ENCODE results near the gene SCN5A.

SCN5A gene

GRCh38 chr3:38544926-38545325 lies 104.6 kb downstream of the SCN5A start:
- no peak overlapping the region for H3K4me3 ChIP-seq (ENCODE audit: low read depth, low read length)
- no peak for DNase-seq (ENCODE audit: low read depth)
- TF ChIP-seq MYC (IDR thresholded peaks at IDR 0.05; ENCODE audit: low read depth, low read length): no peak

GRCh38 chr3:38543586-38543985 lies 105.9 kb downstream of the SCN5A start:
- no peak for DNase-seq (ENCODE audit: low read depth)

DNA sequence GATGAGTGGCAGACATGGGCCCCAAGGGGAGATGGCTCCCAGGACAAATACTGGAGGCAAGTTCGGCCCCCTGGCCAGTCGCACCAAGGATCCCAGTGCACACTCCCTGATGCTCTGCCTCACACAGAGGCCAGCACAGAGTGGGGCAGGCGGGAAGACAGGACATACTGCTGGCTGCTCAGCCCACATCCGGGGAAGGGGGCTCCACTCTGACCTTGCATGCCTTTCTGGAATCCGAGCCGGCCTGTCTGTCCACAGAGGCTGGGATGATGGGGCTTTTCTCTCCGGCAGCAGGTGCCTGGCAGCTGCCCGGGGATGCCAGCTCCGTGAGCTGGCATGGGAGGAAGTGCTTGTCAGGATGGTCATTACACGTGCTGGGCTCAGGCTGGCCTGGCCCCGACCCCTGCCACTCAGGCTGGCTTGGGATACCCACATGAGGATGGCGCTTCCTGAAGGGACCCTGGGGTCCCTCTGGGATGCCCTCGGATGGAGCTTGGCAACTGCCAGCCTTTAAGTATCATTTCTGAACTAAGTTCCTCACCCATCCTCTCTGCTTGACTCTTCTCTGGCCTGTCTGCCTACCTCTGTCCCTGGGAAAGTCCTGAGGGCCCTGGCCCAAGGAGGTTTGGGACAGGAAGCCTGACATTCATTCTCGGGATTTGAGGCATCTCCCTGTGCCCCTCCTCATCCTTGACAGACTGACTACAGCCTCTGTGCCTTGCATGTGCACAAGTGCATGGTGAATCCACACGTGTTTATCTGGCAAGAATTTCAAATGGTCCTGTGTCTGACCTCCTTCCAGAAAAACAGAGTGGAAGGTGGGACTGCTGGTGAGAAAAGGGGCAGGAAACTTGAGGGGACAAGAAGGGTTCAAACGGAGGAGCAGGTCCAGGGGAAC lies 106.8 kb downstream of the SCN5A start:
- no peak for TF ChIP-seq MYC (IDR thresholded peaks at IDR 0.05; ENCODE audit: low read depth, low read length)
- no peak for TF ChIP-seq POLR2A (IDR thresholded peaks at IDR 0.05; ENCODE audit: extremely low read depth, insufficient read length)
- TF ChIP-seq, protein P1, sequence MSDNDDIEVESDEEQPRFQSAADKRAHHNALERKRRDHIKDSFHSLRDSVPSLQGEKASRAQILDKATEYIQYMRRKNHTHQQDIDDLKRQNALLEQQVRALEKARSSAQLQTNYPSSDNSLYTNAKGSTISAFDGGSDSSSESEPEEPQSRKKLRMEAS (IDR thresholded peaks at IDR 0.05; ENCODE audit: low read depth, low read length): no peak
- TF ChIP-seq, protein P2, sequence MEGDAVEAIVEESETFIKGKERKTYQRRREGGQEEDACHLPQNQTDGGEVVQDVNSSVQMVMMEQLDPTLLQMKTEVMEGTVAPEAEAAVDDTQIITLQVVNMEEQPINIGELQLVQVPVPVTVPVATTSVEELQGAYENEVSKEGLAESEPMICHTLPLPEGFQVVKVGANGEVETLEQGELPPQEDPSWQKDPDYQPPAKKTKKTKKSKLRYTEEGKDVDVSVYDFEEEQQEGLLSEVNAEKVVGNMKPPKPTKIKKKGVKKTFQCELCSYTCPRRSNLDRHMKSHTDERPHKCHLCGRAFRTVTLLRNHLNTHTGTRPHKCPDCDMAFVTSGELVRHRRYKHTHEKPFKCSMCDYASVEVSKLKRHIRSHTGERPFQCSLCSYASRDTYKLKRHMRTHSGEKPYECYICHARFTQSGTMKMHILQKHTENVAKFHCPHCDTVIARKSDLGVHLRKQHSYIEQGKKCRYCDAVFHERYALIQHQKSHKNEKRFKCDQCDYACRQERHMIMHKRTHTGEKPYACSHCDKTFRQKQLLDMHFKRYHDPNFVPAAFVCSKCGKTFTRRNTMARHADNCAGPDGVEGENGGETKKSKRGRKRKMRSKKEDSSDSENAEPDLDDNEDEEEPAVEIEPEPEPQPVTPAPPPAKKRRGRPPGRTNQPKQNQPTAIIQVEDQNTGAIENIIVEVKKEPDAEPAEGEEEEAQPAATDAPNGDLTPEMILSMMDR (IDR thresholded peaks at IDR 0.05; ENCODE audit: low read depth, low read length): no peak
- no peak overlapping the region for H3K4me3 ChIP-seq (ENCODE audit: low read depth, low read length)
- DNase-seq (ENCODE audit: low read depth): no peak

More at GRCh38 chr3:38543586-38543985, 105.9 kb downstream of the SCN5A start:
- no peak overlapping the region for H3K4me3 ChIP-seq (ENCODE audit: low read depth, low read length)
- TF ChIP-seq, protein P1 (IDR thresholded peaks at IDR 0.05; ENCODE audit: low read depth, low read length): no peak
- no peak for TF ChIP-seq MYC (IDR thresholded peaks at IDR 0.05; ENCODE audit: low read depth, low read length)
- no peak for TF ChIP-seq POLR2A (IDR thresholded peaks at IDR 0.05; ENCODE audit: extremely low read depth, insufficient read length)
- TF ChIP-seq, protein P2 (IDR thresholded peaks at IDR 0.05; ENCODE audit: low read depth, low read length): no peak

DNA sequence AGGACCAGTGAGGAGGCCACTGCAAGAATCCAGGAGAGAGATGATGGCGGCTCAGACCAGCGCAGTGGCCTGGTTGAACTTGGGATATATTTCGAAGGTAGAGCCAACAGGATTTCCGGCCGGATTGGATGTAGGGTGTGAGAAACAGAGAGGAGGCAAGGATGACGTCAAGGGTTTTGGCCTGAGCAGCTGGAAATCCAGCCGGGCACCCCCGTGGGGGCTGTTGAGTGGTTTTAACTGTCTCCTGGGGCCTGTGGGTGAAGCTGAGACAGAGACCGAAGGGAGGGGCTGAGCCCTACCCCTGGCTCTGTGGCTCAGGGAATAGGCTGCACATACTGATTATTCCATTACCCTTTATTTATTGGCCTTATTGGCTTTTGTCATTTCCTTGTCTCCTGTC lies 107.7 kb downstream of the SCN5A start:
- H3K4me3 ChIP-seq (ENCODE audit: low read depth, low read length): no peak overlapping the region
- DNase-seq (ENCODE audit: low read depth): peak; percentile 41
- TF ChIP-seq, protein P2 (IDR thresholded peaks at IDR 0.05; ENCODE audit: low read depth, low read length): no peak
- TF ChIP-seq POLR2A (IDR thresholded peaks at IDR 0.05; ENCODE audit: extremely low read depth, insufficient read length) (no peak), MYC (IDR thresholded peaks at IDR 0.05; ENCODE audit: low read depth, low read length) (no peak)
- TF ChIP-seq, protein P1 (IDR thresholded peaks at IDR 0.05; ENCODE audit: low read depth, low read length): no peak

GRCh38 chr3:38538773-38539353 lies 110.6 kb downstream of the SCN5A start:
- no peak overlapping the region for H3K4me3 ChIP-seq (ENCODE audit: low read depth, low read length)
- DNase-seq (ENCODE audit: low read depth): no peak
- TF ChIP-seq, protein P1 (IDR thresholded peaks at IDR 0.05; ENCODE audit: low read depth, low read length): no peak
- TF ChIP-seq, protein P2 (IDR thresholded peaks at IDR 0.05; ENCODE audit: low read depth, low read length): no peak
- TF ChIP-seq POLR2A (IDR thresholded peaks at IDR 0.05; ENCODE audit: extremely low read depth, insufficient read length) (no peak), MYC (IDR thresholded peaks at IDR 0.05; ENCODE audit: low read depth, low read length) (no peak)

GRCh38 chr3:38536671-38537070 lies 112.8 kb downstream of the SCN5A start:
- TF ChIP-seq POLR2A (IDR thresholded peaks at IDR 0.05; ENCODE audit: extremely low read depth, insufficient read length): no peak
- TF ChIP-seq MYC (IDR thresholded peaks at IDR 0.05; ENCODE audit: low read depth, low read length): no peak
- TF ChIP-seq, protein P2 (IDR thresholded peaks at IDR 0.05; ENCODE audit: low read depth, low read length): no peak
- TF ChIP-seq, protein P1 (IDR thresholded peaks at IDR 0.05; ENCODE audit: low read depth, low read length): no peak
- H3K4me3 ChIP-seq (ENCODE audit: low read depth, low read length): no peak overlapping the region
- DNase-seq (ENCODE audit: low read depth): no peak
